Endodermal cell (in vitro differentiated cells): ENCODE results near the gene TCEAL8. TPM values are rescaled to one million over a fixed set of nuclear protein-coding genes. Genes with fewer than 3 reads are reported as not detected.

Experiments
- DNase-seq: peaks from one replicate; pipeline ENCODE4 v3.0.0-alpha.2; 2017
- H3K27ac ChIP-seq: 2 replicates; pipeline ENCODE4 v1.5.1; 2013; ENCODE audit warnings: mild to moderate bottlenecking, low read depth, low read length, moderate library complexity
- H3K27me3 ChIP-seq: 2 replicates; pipeline ENCODE4 v1.6.1; 2013; ENCODE audit warnings: mild to moderate bottlenecking, low read length, moderate library complexity; ENCODE audit not compliant: insufficient read depth, control insufficient read depth, poor library complexity, severe bottlenecking
- H3K36me3 ChIP-seq: 2 replicates; pipeline ENCODE4 v1.7.0; 2013; ENCODE audit warnings: mild to moderate bottlenecking, low read length, moderate library complexity; ENCODE audit not compliant: control insufficient read depth, insufficient read depth
- H3K4me1 ChIP-seq: one replicate; pipeline ENCODE4 v1.7.0; 2013; ENCODE audit warnings: low read length; ENCODE audit not compliant: control insufficient read depth, insufficient read depth
- H3K4me3 ChIP-seq: 2 replicates; pipeline ENCODE4 v1.5.1; 2013; ENCODE audit warnings: mild to moderate bottlenecking, low read length, moderate library complexity
- H3K9ac ChIP-seq: 2 replicates; pipeline ENCODE4 v1.6.1; 2013; ENCODE audit warnings: mild to moderate bottlenecking, low read length, moderate library complexity; ENCODE audit not compliant: poor library complexity, severe bottlenecking; ENCODE audit errors: extremely low read depth
- H3K9me3 ChIP-seq: 2 replicates; pipeline ENCODE4 v1.6.1; 2013; ENCODE audit warnings: mild to moderate bottlenecking, low read length, moderate library complexity; ENCODE audit not compliant: control insufficient read depth
- H3K27ac Mint-ChIP-seq: 2 replicates; pipeline ENCODE4 v1.8.0; 2020; ENCODE audit warnings: mixed read lengths
- H3K27me3 Mint-ChIP-seq: 2 replicates; pipeline ENCODE4 v1.8.0; 2021; ENCODE audit warnings: mild to moderate bottlenecking, mixed read lengths; ENCODE audit not compliant: insufficient read depth
- H3K36me3 Mint-ChIP-seq: 2 replicates; pipeline ENCODE4 v1.8.0; 2020; ENCODE audit warnings: low read depth, mixed read lengths
- H3K4me1 Mint-ChIP-seq: 2 replicates; pipeline ENCODE4 v1.8.0; 2020; ENCODE audit warnings: mixed read lengths
- H3K4me3 Mint-ChIP-seq: 2 replicates; pipeline ENCODE4 v1.8.0; 2020; ENCODE audit warnings: mild to moderate bottlenecking, moderate library complexity, mixed read lengths
- H3K9me3 Mint-ChIP-seq: 2 replicates; pipeline ENCODE4 v1.8.0; 2020; ENCODE audit warnings: mild to moderate bottlenecking, mixed read lengths
- WGBS, 2 experiments: methylation state at CpG; one replicate each; pipeline versions ENCODE4 v1.1.5 to v1.1.7; 2013; ENCODE audit warnings: missing lambda C conversion rate in 2 of 2, mixed read lengths in 1 of 2; ENCODE audit not compliant: insufficient coverage in 1 of 2, insufficient read length in 1 of 2; 5-methylcytosine and 5-hydroxymethylcytosine counted together
- total RNA-seq, 2 donors: library from RNA; stranded (reverse); fragmentation: NEBNext Ultra II Directional in 1 of 2; extraction: Animal tissue kit (Norgen Biotek cat#: 25700) in 1 of 2; gene quantifications; 2 replicates in 1 of 2; 3 replicates in 1 of 2; pipeline ENCODE4 v1.2.1, GENCODE V29; 2021
- TF ChIP-seq, protein P1 (sequence below): fragments of 200-600 bp; sonication (generic); conservative IDR thresholded peaks from 2 replicates; pipeline ENCODE4 v1.5.0; 2021; ENCODE audit warnings: antibody characterized with exemption, mild to moderate bottlenecking

Gene TCEAL8
- total RNA-seq, 2 donors from 2014 or later: 81.4 to 113 TPM

DNA sequence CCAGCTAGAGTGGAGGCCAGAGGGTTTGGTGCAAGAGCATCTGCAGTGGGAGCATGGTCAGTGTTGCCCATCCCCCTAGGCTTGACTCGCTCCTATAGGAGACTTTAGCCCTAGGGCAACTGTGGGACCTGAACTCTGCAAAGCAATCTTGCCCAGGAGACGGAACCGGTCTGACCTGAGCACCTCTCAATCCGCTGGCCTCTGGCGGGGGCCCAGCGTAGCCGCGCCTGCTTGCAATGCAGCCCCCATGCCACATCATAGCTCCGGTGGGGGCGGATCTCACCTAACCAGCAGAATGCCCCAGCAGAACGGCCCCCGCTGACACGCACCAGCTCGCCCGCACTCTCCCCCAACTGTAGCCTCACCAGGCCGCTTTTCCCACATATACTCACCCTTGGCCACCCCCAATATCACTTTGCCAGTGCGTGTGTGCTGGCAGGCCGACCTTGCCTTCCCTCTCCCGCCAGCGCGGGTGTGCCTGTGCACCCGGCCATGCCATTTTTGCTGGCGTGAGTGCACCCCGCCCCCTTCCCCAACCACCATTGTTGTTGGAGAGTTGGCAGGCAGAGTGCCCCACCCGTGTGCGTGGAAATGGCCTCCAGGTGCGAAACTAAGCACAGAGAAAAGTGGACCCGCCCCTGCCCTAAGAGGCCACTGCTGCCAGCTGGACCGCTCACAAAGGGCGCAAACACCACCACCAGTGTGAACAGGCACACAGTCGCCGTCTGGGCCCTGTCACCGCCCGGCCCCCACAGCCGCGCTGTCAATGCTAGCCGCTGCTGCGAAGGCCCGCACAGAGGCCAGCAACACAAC is 34.2 kb downstream of the TCEAL8 start:
- DNase-seq: no peak
- Mint-ChIP-seq H3K9me3 (peaks cover 27% of the 10 kb centered on the region), H3K4me3 (no peak overlapping the region), H3K4me1 (peaks cover 7% of the 10 kb centered on the region), H3K36me3 (peaks cover 14% of the 10 kb centered on the region), H3K27me3 (peaks cover 38% of the 10 kb centered on the region), H3K27ac (no peak overlapping the region)
- Histone ChIP-seq H3K27ac (no peak overlapping the region), H3K9ac (no peak overlapping the region), H3K4me3 (no peak overlapping the region), H3K9me3 (no peaks in the 10 kb centered on the region), H3K4me1 (no peaks in the 10 kb centered on the region), H3K36me3 (peaks cover 13% of the 10 kb centered on the region), H3K27me3 (peaks cover 6% of the 10 kb centered on the region)
- WGBS, 2 experiments: 96% methylated on average over 39 of the region's 39 CpGs; no CpG with 5 or more reads in 1 of the 2 experiments
- TF ChIP-seq, protein P1, sequence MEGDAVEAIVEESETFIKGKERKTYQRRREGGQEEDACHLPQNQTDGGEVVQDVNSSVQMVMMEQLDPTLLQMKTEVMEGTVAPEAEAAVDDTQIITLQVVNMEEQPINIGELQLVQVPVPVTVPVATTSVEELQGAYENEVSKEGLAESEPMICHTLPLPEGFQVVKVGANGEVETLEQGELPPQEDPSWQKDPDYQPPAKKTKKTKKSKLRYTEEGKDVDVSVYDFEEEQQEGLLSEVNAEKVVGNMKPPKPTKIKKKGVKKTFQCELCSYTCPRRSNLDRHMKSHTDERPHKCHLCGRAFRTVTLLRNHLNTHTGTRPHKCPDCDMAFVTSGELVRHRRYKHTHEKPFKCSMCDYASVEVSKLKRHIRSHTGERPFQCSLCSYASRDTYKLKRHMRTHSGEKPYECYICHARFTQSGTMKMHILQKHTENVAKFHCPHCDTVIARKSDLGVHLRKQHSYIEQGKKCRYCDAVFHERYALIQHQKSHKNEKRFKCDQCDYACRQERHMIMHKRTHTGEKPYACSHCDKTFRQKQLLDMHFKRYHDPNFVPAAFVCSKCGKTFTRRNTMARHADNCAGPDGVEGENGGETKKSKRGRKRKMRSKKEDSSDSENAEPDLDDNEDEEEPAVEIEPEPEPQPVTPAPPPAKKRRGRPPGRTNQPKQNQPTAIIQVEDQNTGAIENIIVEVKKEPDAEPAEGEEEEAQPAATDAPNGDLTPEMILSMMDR: no peak

DNA sequence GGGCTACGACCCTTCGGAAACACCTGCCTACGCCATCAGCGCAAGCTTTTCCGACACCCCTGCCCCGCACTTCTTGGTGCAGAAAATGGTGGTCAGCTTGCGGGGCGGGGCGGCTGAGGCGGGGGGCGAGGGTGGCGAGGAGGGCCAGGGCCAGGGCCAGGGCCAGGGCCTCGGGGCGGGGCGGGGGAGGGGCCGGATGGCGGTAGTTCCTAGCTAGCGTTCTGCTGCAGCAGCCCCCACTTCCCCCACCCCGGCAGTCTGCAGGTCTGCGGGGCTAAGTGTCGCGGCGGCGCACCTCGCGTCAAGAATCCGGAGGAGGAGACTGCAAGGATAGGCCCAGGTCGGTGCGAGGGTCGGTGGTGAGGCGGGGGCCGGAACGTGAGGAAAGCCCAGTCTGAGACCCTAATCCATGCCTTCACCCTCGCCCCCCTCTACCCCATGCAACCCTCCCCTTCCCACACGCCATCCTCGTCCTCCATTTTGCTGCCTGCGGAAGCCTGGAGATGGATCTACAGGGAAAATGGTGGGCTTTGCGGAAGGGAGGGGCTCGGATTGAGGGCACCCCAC is 39.4 kb downstream of the TCEAL8 start:
- peak overlapping the region; percentile 96 for H3K27ac Mint-ChIP-seq
- peaks cover 24% of the 10 kb centered on the region for H3K9me3 Mint-ChIP-seq
- peak overlapping the region; percentile 89 for H3K27ac ChIP-seq
- peaks cover 14% of the 10 kb centered on the region for H3K36me3 Mint-ChIP-seq
- TF ChIP-seq, protein P1: no peak
- H3K4me1 ChIP-seq: no peaks in the 10 kb centered on the region
- WGBS, 2 experiments: 0 to 8% methylated on average over 2 to 28 of the region's 39 CpGs
- H3K9ac ChIP-seq: peak overlapping the region; percentile 88
- peaks cover 5% of the 10 kb centered on the region for H3K27me3 Mint-ChIP-seq
- H3K4me3 ChIP-seq: peak overlapping the region; percentile 86
- DNase-seq: peak; percentile 92
- H3K27me3 ChIP-seq: no peaks in the 10 kb centered on the region
- peak overlapping the region; percentile 78 for H3K4me3 Mint-ChIP-seq
- H3K36me3 ChIP-seq: peaks cover 13% of the 10 kb centered on the region
- H3K9me3 ChIP-seq: no peaks in the 10 kb centered on the region
- H3K4me1 Mint-ChIP-seq: peaks cover 9% of the 10 kb centered on the region

DNA sequence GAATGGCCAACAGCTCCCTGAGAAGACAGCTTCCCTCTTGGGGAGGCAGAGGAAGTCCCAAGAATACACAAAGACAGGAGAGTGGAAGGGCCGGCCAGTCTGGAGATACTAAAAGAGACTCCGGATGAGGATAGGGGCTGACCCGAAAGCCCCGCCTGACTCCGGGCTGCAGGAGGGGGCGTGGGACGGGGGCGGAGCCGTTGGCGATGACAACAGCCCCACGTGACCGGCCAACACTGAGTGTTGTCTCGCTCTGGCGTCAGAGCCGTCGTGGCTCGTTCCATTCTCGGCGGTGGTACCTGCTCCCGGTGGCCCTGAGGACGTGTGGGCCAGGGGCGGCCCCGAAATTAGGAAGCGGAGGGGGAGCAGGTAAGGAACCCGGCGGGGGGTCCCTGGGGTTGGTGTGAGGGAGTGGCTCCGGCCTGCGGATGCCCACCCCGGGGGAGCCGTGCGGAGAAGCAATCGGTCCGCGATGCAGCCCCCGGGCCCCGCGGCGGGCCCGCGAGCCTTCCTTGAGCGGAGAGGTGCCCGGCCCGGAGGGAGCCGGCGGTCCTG is 40.0 kb downstream of the TCEAL8 start, which contains the start of gene BEX4:
Gene BEX4 (plus strand): TSS at position 239 of the 555 bp plus-strand sequence. CDS start 1,046 bp downstream, outside the sequence.
- peak; percentile 97 for DNase-seq
- WGBS, 2 experiments: 0% methylated on average over 3 to 43 of the region's 45 CpGs
- Mint-ChIP-seq H3K27me3 (peaks cover 5% of the 10 kb centered on the region), H3K4me3 (peak within 1 kb of the TSS; percentile 78), H3K4me1 (peaks cover 9% of the 10 kb centered on the region), H3K27ac (peak within 1 kb of the TSS; percentile 97), H3K9me3 (peaks cover 20% of the 10 kb centered on the region), H3K36me3 (peaks cover 14% of the 10 kb centered on the region)
- Histone ChIP-seq H3K36me3 (peaks cover 13% of the 10 kb centered on the region), H3K4me3 (peak within 1 kb of the TSS; percentile 86), H3K9ac (peak within 1 kb of the TSS; percentile 88), H3K27me3 (no peaks in the 10 kb centered on the region), H3K9me3 (no peaks in the 10 kb centered on the region), H3K4me1 (no peaks in the 10 kb centered on the region), H3K27ac (peak within 1 kb of the TSS; percentile 89)
- TF ChIP-seq, protein P1: no peak
